HEK293 (cell line): ENCODE data around the gene PIGQ.

Source experiments
- CTCF ChIA-PET: fragments of 350-600 bp; formaldehyde crosslinking; extraction: SDS; loops from one replicate; lab custom pipeline; 2021; ENCODE audit warnings: antibody characterized with exemption; lab: Yijun Ruan, JAX
- POLR2A ChIA-PET: fragments of 300-600 bp; formaldehyde crosslinking; extraction: SDS; loops from one replicate; lab custom pipeline; 2020; ENCODE audit warnings: antibody characterized with exemption, inconsistent platforms; lab: Yijun Ruan, JAX
- H3K27ac ChIP-seq: fragments of 200-500 bp; sonication (Bioruptor generic); 2 replicates; pipeline ENCODE4 v1.5.1; 2014; ENCODE audit warnings: low read depth, low read length, control low read depth, inconsistent platforms; ENCODE audit errors: extremely low read depth
- H3K36me3 ChIP-seq, 2 experiments: fragments of 200-500 bp in 1 of 2; sonication (Bioruptor generic) in 1 of 2; 1 replicate in 1 of 2; 2 replicates in 1 of 2; pipeline ENCODE4 v1.5.1; 2014 to 2017; ENCODE audit warnings: inconsistent platforms in 2 of 2, low read length in 2 of 2; ENCODE audit not compliant: control insufficient read depth in 2 of 2, insufficient read depth in 1 of 2
- H3K4me1 ChIP-seq: fragments of 200-500 bp; sonication (Bioruptor generic); 2 replicates; pipeline ENCODE4 v1.5.1; 2014; ENCODE audit warnings: mild to moderate bottlenecking, low read length, inconsistent platforms; ENCODE audit not compliant: control insufficient read depth, insufficient read depth
- H3K4me3 ChIP-seq: 2 replicates; pipeline ENCODE4 v1.5.1; 2011; ENCODE audit warnings: low read depth, mild to moderate bottlenecking, control low read depth, low read length, moderate library complexity
- H3K9me3 ChIP-seq: fragments of 200-500 bp; sonication (Bioruptor generic); 2 replicates; pipeline ENCODE4 v1.5.1; 2014; ENCODE audit warnings: low read depth, low read length, inconsistent platforms; ENCODE audit not compliant: control insufficient read depth, insufficient read depth
- BCL11B ChIP-seq: fragments of 450-650 bp; formaldehyde crosslinking; IDR thresholded peaks from 2 replicates; pipeline ENCODE4 v1.5.1; 2016; ENCODE audit warnings: low read depth, missing biosample characterization, missing genetic modification characterization
- GLIS1 ChIP-seq: fragments of 450-650 bp; formaldehyde crosslinking; IDR thresholded peaks from 2 replicates; pipeline ENCODE4 v1.5.1; 2016; ENCODE audit warnings: missing biosample characterization, missing genetic modification characterization
- HIC1 ChIP-seq: fragments of 450-650 bp; formaldehyde crosslinking; IDR thresholded peaks from 2 replicates; pipeline ENCODE4 v1.5.1; 2016; ENCODE audit warnings: missing biosample characterization, missing genetic modification characterization
- INSM2 ChIP-seq: fragments of 450-650 bp; formaldehyde crosslinking; IDR thresholded peaks from 2 replicates; pipeline ENCODE4 v1.5.1; 2016; ENCODE audit warnings: missing biosample characterization, missing genetic modification characterization
- KLF1 ChIP-seq: fragments of 450-650 bp; formaldehyde crosslinking; IDR thresholded peaks from 2 replicates; pipeline ENCODE4 v1.5.1; 2016; ENCODE audit warnings: missing biosample characterization, missing genetic modification characterization
- OSR2 ChIP-seq: fragments of 450-650 bp; formaldehyde crosslinking; IDR thresholded peaks from 2 replicates; pipeline ENCODE4 v1.5.1; 2016; ENCODE audit warnings: missing biosample characterization, missing genetic modification characterization
- SCRT1 ChIP-seq: fragments of 450-650 bp; formaldehyde crosslinking; IDR thresholded peaks from 2 replicates; pipeline ENCODE4 v1.5.1; 2016; ENCODE audit warnings: missing biosample characterization, missing genetic modification characterization, borderline replicate concordance
- SP2 ChIP-seq: fragments of 450-650 bp; formaldehyde crosslinking; IDR thresholded peaks from 2 replicates; pipeline ENCODE4 v1.5.1; 2016; ENCODE audit warnings: missing biosample characterization, missing genetic modification characterization
- ZBTB1 ChIP-seq: fragments of 450-650 bp; formaldehyde crosslinking; IDR thresholded peaks from 2 replicates; pipeline ENCODE4 v1.5.1; 2016; ENCODE audit warnings: missing biosample characterization, missing genetic modification characterization
- ZBTB26 ChIP-seq: fragments of 450-650 bp; formaldehyde crosslinking; optimal IDR thresholded peaks from 2 replicates; pipeline ENCODE3; 2016; ENCODE audit warnings: missing biosample characterization, mild to moderate bottlenecking, missing genetic modification characterization
- ZFP37 ChIP-seq: fragments of 450-650 bp; formaldehyde crosslinking; IDR thresholded peaks from 2 replicates; pipeline ENCODE4 v1.5.1; 2016; ENCODE audit warnings: missing biosample characterization, missing genetic modification characterization
- ZNF248 ChIP-seq: fragments of 450-650 bp; formaldehyde crosslinking; IDR thresholded peaks from 2 replicates; pipeline ENCODE4 v1.5.1; 2017; ENCODE audit warnings: missing biosample characterization, missing genetic modification characterization
- ZNF311 ChIP-seq: fragments of 450-650 bp; formaldehyde crosslinking; IDR thresholded peaks from 2 replicates; pipeline ENCODE4 v1.5.1; 2017; ENCODE audit warnings: missing biosample characterization, missing genetic modification characterization, borderline replicate concordance
- ZNF362 ChIP-seq: fragments of 450-650 bp; formaldehyde crosslinking; IDR thresholded peaks from 2 replicates; pipeline ENCODE4 v1.5.1; 2016; ENCODE audit warnings: missing biosample characterization, missing genetic modification characterization
- ZNF530 ChIP-seq: fragments of 450-650 bp; formaldehyde crosslinking; IDR thresholded peaks from 2 replicates; pipeline ENCODE4 v1.5.1; 2016; ENCODE audit warnings: low read depth, missing biosample characterization, missing genetic modification characterization
- ZNF544 ChIP-seq: fragments of 450-650 bp; formaldehyde crosslinking; IDR thresholded peaks from 2 replicates; pipeline ENCODE4 v1.5.0; 2017; ENCODE audit warnings: missing biosample characterization, missing genetic modification characterization
- ZNF558 ChIP-seq: fragments of 450-650 bp; formaldehyde crosslinking; IDR thresholded peaks from 2 replicates; pipeline ENCODE4 v1.5.1; 2016; ENCODE audit warnings: missing biosample characterization, missing genetic modification characterization
- ZNF843 ChIP-seq: fragments of 450-650 bp; formaldehyde crosslinking; IDR thresholded peaks from 2 replicates; pipeline ENCODE4 v1.5.1; 2016; ENCODE audit warnings: missing biosample characterization, missing genetic modification characterization
- ZSCAN18 ChIP-seq: fragments of 450-650 bp; formaldehyde crosslinking; IDR thresholded peaks from 2 replicates; pipeline ENCODE4 v1.5.1; 2016; ENCODE audit warnings: missing biosample characterization, missing genetic modification characterization
- ZSCAN23 ChIP-seq: fragments of 450-650 bp; formaldehyde crosslinking; IDR thresholded peaks from 2 replicates; pipeline ENCODE4 v1.5.1; 2016; ENCODE audit warnings: missing biosample characterization, missing genetic modification characterization

PIGQ gene

GRCh38 chr16:553601-554296, 16.0 kb upstream of the PIGQ start:
- CTCF ChIA-PET: no interaction called here
- Histone ChIP-seq H3K9me3 (no peaks in the 10 kb centered on the region), H3K27ac (no peak overlapping the region), H3K4me1 (no peaks in the 10 kb centered on the region), H3K4me3 (no peak overlapping the region)
- POLR2A ChIA-PET: interaction anchor here (0.6 to 0.7 kb wide), 2 partner anchors 25 to 34 kb away, joined by 3 to 7 read pairs; no protein-coding TSS in a partner anchor
- TF ChIP-seq ZNF843 (no peak), ZFP37 (tag by site-specific recombination) (no peak), ZNF558 (tag by site-specific recombination) (no peak), ZNF530 (tag by site-specific recombination) (no peak), BCL11B (tag by site-specific recombination) (peak; percentile 41; the same call in 1 of the 2 replicates), ZSCAN18 (tag by site-specific recombination) (no peak), ZBTB26 (tag by site-specific recombination) (no peak), ZNF362 (tag by site-specific recombination) (no peak), ZBTB1 (tag by site-specific recombination) (no peak), ZNF544 (no peak), HIC1 (tag by site-specific recombination) (peak; percentile 77), ZNF248 (tag by site-specific recombination) (no peak), KLF1 (no peak), SP2 (tag by site-specific recombination) (peak; percentile 18; the same call in 1 of the 2 replicates)
- TF ChIP-seq, all 188 proteins: peak for 3
- H3K36me3 ChIP-seq: peaks cover 0 to 25% of the 10 kb centered on the region in 2 experiments; a peak in 1 of 3 replicates

- TF ChIP-seq INSM2 (tag by site-specific recombination): no peak
- no peak for TF ChIP-seq SCRT1 (tag by site-specific recombination)
- TF ChIP-seq OSR2: no peak
- TF ChIP-seq ZSCAN18 (tag by site-specific recombination): no peak
- TF ChIP-seq ZNF311 (tag by site-specific recombination): no peak
- no peak for TF ChIP-seq GLIS1 (tag by site-specific recombination)
- TF ChIP-seq ZSCAN23 (tag by site-specific recombination): no peak
- Histone ChIP-seq H3K36me3 (peaks cover 0 to 23% of the 10 kb centered on the region in 2 experiments; a peak in 1 of 3 replicates), H3K4me1 (no peaks in the 10 kb centered on the region), H3K9me3 (no peaks in the 10 kb centered on the region), H3K4me3 (no peak overlapping the region), H3K27ac (no peak overlapping the region)
- CTCF ChIA-PET: interaction anchor here (0.6 kb wide), 1 partner anchor 135 kb away, joined by 3 read pairs; no protein-coding TSS in a partner anchor
- POLR2A ChIA-PET: no interaction called here
Measured at GRCh38 chr16:554297-554621, 15.5 kb upstream of the PIGQ start.
